Measurements from ENCODE around the gene CDH5.

The CDH5 gene

DNA sequence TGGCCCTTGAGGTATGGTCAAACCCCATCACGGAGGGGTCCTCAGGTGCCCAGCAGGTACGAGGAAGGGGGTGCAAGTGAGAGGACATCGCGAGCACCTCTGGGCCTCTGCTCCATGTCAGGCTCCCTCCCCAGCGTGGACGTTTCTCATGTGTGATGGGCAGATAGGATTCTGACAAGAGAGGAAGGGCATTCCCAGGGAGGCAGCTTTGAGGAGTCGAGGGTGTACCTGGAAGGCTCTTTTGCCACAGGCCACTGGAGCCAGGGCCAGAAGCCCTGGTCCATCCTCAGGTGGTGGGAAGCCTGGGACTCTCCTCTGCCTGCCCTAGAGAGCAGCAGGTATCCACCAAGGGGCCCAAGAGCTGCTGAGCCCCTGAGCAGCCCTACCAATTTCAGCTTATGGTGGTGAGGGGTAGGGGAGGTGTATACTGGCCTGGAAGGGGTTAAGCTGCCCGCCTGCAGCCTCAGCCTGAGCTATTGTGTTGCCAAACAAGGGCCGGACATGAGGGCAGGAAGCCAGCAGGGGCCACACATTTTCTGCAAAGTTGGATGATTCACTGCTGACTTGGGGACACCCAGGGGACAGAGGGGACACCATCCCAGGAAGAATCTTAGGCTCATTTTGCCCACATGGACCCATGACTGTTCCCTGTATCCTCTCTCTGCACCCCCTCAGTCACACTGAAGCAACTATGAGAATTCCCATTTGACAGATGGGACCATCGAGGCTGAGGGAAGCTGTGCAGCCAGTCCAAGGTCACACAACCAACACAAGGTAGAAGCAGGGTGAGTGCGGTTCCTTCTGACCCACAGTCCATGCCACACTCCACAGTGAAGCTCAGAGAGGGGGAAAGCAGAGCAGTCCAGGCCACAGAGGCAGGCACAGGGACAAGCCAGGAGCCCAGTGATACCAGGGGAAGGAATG lies 1.7 kb downstream of the CDH5 start:
- DNase-seq (ENCODE audit: low read depth) = no peak

DNA sequence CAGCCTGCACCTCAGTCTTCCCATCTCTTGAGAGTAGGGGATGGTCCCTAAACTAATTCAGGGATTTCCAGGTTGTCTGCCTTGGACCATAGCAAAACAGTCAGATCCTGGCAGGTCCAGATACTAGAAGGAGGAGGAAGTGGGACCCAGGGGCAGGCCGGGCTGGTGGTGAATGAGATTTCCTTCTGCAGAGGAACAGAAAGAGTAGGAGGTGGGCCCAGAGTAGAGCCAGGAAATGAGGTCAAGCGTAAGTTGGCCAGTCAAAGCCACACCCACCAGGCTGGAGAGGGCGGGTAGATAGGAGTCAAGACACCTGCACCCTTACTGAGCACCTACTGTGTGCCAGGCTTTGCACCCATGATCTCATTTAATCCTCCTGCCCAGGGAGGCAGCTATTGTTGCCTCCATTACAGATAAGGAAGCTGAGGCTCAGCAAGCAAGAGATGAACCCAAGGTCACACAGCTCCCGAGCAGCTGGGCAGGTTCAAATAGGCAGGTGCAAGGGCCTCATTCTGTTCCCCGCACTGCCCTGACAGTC lies 2.6 kb downstream of the CDH5 start:
- TF ChIP-seq, protein P1, sequence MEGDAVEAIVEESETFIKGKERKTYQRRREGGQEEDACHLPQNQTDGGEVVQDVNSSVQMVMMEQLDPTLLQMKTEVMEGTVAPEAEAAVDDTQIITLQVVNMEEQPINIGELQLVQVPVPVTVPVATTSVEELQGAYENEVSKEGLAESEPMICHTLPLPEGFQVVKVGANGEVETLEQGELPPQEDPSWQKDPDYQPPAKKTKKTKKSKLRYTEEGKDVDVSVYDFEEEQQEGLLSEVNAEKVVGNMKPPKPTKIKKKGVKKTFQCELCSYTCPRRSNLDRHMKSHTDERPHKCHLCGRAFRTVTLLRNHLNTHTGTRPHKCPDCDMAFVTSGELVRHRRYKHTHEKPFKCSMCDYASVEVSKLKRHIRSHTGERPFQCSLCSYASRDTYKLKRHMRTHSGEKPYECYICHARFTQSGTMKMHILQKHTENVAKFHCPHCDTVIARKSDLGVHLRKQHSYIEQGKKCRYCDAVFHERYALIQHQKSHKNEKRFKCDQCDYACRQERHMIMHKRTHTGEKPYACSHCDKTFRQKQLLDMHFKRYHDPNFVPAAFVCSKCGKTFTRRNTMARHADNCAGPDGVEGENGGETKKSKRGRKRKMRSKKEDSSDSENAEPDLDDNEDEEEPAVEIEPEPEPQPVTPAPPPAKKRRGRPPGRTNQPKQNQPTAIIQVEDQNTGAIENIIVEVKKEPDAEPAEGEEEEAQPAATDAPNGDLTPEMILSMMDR (IDR thresholded peaks at IDR 0.05; ENCODE audit: low read depth, low read length, missing control alignments) = no peak
- H3K4me3 ChIP-seq (ENCODE audit: low read depth, low read length) = no peak overlapping the region

More for the DNA sequence above, 1.7 kb downstream of the CDH5 start:
- TF ChIP-seq, protein P1 (IDR thresholded peaks at IDR 0.05; ENCODE audit: low read depth, low read length, missing control alignments) = no peak
- H3K4me3 ChIP-seq (ENCODE audit: low read depth, low read length) = no peak overlapping the region

DNA sequence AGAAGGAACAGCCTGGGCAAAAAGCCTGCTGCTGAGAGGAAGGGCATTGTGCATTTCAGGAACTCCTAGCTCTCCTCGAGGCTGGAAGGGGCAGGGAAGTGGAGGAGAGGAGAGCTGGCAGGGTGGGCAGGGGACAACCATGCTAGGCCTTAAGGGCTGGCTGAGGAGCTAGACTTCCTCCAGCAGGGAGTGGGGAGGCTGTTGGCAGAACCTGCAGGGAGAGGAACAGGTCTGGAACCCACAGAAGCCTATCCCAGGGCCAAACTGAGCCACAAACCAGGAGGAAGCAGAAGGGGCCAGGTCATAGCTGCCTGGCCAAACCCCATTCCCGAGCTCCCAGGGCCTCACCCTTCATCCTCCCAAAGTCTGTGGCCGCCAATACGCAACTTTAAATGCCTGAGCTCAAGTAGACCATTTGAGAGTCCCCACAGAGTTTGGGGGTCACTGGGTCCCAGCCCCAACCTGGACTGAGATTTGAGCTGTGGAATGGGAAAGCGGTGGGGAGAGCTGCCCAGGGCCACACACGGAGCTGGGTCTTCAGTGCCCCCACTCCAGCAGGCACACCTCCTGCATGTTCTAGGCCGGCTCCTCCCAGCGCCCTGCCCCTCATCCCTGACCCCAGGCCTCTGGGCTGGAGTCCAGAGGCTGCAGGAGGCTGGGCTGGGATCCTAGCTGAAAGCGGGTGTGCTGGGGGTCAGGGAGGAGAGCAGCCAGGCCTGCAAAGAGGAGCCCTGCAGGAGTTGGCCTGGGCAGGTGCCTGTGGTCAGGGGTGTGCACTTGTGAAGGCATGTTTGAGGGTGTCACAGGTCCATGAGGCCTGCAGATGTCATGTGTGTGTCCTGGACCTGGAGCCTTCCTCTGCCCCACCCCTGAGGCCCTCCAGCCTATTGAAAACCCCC lies 4.5 kb downstream of the CDH5 start:
- no peak for DNase-seq (ENCODE audit: low read depth)
- no peak overlapping the region for H3K4me3 ChIP-seq (ENCODE audit: low read depth, low read length)
- TF ChIP-seq, protein P1 (IDR thresholded peaks at IDR 0.05; ENCODE audit: low read depth, low read length, missing control alignments) = no peak

More for the DNA sequence above, 2.6 kb downstream of the CDH5 start:
- DNase-seq (ENCODE audit: low read depth) = no peak

DNA sequence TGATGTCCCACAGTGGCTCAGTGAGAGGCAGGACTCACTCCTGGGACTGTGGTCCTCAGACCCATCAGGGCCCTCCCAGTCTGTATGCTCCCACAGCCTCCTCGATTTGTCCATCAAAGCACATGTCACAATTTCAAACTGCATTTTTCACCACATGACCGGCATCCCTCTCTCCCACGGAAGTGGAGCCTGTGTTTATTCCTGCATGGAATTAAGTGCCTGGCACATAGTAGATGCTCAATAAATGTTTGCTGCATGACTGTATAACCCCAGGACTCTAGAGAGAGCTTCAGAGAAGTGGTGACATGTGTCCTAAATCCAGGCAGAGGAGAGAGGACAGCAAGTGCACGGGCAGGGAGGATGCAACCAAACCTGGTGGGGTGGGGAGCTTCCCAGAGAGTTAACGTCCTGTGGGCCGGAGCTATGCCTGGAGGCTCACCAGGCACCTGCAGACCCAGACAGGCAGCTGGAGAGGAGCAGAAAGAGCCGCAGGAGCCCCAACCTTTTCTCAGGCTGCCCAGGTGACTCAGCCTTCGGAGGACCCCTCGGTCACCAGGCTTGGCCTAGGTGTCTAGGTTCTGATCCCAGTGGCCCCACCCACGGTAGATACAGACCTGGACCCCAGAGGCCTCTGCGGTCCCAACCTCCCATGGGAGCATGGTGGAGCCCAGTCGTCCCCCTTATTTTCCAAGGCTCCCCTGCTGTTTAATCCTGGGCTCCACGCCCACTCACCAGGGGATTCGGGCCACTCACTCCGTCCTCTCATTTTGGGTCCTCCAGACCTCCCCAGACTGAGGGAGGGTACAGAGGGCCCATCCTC lies 5.8 kb downstream of the CDH5 start:
- TF ChIP-seq, protein P1 (IDR thresholded peaks at IDR 0.05; ENCODE audit: low read depth, low read length, missing control alignments) = no peak
- no peak for DNase-seq (ENCODE audit: low read depth)
- no peak overlapping the region for H3K4me3 ChIP-seq (ENCODE audit: low read depth, low read length)

DNA sequence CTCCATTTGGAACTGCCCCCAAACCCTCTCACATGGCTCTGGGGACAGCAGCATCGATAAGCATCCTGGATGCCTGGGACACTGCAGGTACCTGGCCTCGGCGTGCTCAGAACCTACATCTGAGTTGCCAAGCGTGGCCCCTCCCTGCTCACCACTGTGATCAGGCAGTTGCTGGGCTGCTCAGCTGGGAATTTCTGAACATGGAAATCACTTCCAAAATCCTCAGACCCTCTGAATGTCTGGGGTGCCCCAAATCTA lies 6.3 kb downstream of the CDH5 start:
- TF ChIP-seq, protein P1 (IDR thresholded peaks at IDR 0.05; ENCODE audit: low read depth, low read length, missing control alignments) = no peak
- no peak overlapping the region for H3K4me3 ChIP-seq (ENCODE audit: low read depth, low read length)
- DNase-seq (ENCODE audit: low read depth) = no peak

DNA sequence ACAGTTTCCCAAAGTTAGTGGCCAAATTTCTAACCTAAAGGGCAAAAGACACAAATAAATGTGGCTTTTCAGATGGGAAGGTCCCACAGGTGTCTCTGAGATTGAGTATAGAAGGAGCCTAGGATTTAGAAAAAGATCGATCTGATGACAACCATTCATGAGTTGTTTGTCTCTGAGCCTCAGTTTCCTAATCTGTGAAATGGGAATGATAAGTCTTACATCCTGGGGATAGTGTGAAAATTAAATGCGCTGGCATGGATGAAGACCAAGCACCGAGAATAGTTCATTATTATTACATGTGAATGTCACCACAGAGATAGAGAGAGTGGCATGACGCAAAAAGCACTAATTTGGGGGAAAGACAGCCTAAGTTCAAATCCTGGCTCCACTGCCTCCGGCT lies 7.2 kb downstream of the CDH5 start:
- H3K4me3 ChIP-seq (ENCODE audit: low read depth, low read length) = no peak overlapping the region
- DNase-seq (ENCODE audit: low read depth) = no peak
- TF ChIP-seq, protein P1 (IDR thresholded peaks at IDR 0.05; ENCODE audit: low read depth, low read length, missing control alignments) = no peak

All from GM12864 (cell line).